Right lobe of liver (tissue), 6 donors: ENCODE results near the gene ABHD2. TPM values are rescaled to one million over a fixed set of nuclear protein-coding genes. Genes with fewer than 3 reads are reported as not detected.
A peak's percentile ranks its signal among the peaks of the same experiment; 100 is the strongest.

Experiments
- ATAC-seq, 4 donors: fragments of 200-7000 bp; cut with Tn5 transposase; one replicate each; pipeline ENCODE4 v1.9.1; 2020; ENCODE audit warnings: mild to moderate bottlenecking in 4 of 4, moderate library complexity in 4 of 4
- DNase-seq, 3 donors: peaks; one replicate each; pipeline ENCODE4 v3.0.0-alpha.2; 2020
- H3K27ac ChIP-seq, 3 donors: fragments of 200-600 bp; one replicate each; pipeline ENCODE4 v1.8.0; 2022
- H3K27me3 ChIP-seq, 2 donors: fragments of 200-600 bp; one replicate each; pipeline ENCODE4 v1.8.0; 2022
- H3K36me3 ChIP-seq, 4 donors: fragments of 200-600 bp; sonication (generic) in 1 of 4; one replicate each; pipeline versions ENCODE4 v1.5.1 to v1.8.0; 2017 to 2022; ENCODE audit warnings: control low read depth in 1 of 4
- H3K4me1 ChIP-seq, 4 donors: fragments of 200-600 bp; sonication (generic) in 1 of 4; one replicate each; pipeline versions ENCODE4 v1.5.1 to v1.8.0; 2017 to 2022; ENCODE audit warnings: control low read depth in 1 of 4
- H3K4me3 ChIP-seq, 3 donors: fragments of 200-600 bp; one replicate each; pipeline ENCODE4 v1.8.0; 2022
- H3K9me3 ChIP-seq, 4 donors: fragments of 200-600 bp; sonication (generic) in 1 of 4; one replicate each; pipeline versions ENCODE4 v1.5.1 to v1.8.0; 2017 to 2022; ENCODE audit warnings: control low read depth in 1 of 4
- CTCF ChIP-seq, 4 donors: fragments of 200-600 bp in 3 of 4; fragments of 450-650 bp in 1 of 4; IDR thresholded peaks; one replicate each; pipeline versions ENCODE4 v1.5.1 to v1.8.0; 2016 to 2022; ENCODE audit warnings: antibody characterized with exemption in 4 of 4, mild to moderate bottlenecking in 2 of 4
- POLR2A ChIP-seq: fragments of 450-650 bp; IDR thresholded peaks from one replicate; pipeline ENCODE4 v1.6.1; 2017; ENCODE audit warnings: antibody characterized with exemption, mild to moderate bottlenecking
- WGBS: methylation state at CpG from one replicate; pipeline ENCODE4 v1.1.6; 2018; ENCODE audit warnings: low coverage, low lambda C conversion rate; ENCODE audit not compliant: insufficient coverage; ENCODE audit errors: missing lambda C conversion rate; 5-methylcytosine and 5-hydroxymethylcytosine counted together
- intact Hi-C, 2 donors: fragments of 100-400 bp; cut with DNase I; formaldehyde crosslinking; loops; one replicate each; pipeline versions ENCODE4 v1.11.2 to v1.14.1; 2022
- total RNA-seq, 6 experiments: library from RNA; depleted of rRNA in 2 of 6; stranded (reverse); fragments of >200 nt in 2 of 6; fragmentation: NEBNext Ultra II Directional in 3 of 6; extraction: Animal tissue kit (Norgen Biotek cat#: 25700) in 3 of 6; gene quantifications; one replicate each; pipeline versions ENCODE4 v1.1.0 to v1.2.4, GENCODE V29; 2016 to 2023
- donor health status: DM: no; HTN: yes; CAD: no.
- donor health status: DM: no; HTN: no; CAD: no.
- donor health status: DM: no; HTN: no; CAD: no.
- donor health status: DM: no; HTN: yes; CAD: no.
- donor health status: DM: no; HTN: yes; CAD: no.

The ABHD2 gene
- total RNA-seq, 6 experiments from 2014 or later = 136 to 392 (median 315) TPM

GRCh38 chr15:89208256-89208655 lies 120.0 kb downstream of the ABHD2 start:
- H3K9me3 ChIP-seq = no peaks in the 10 kb centered on the region
- intact Hi-C loops = loop anchor here in 1 of 2 donors (5.0 kb wide), 1 partner anchor 89 kb away; no protein-coding TSS in a partner anchor
- no peak overlapping the region for H3K27ac ChIP-seq
- DNase-seq (no peak), ATAC-seq (no peak)
- H3K4me1 ChIP-seq = peaks cover 0 to 4% (median 0%) of the 10 kb centered on the region in 4 donors
- no peaks in the 10 kb centered on the region for H3K36me3 ChIP-seq
- no peak overlapping the region for H3K4me3 ChIP-seq
- TF ChIP-seq CTCF (IDR thresholded peaks at IDR 0.05) (no peak), POLR2A (no peak)
- no peaks in the 10 kb centered on the region for H3K27me3 ChIP-seq

- H3K27me3 ChIP-seq = no peaks in the 10 kb centered on the region
- H3K4me3 ChIP-seq = no peak overlapping the region
- no peak for DNase-seq
- intact Hi-C loops = loop anchor here in 1 of 2 donors (5.0 kb wide), 1 partner anchor 88 kb away; no protein-coding TSS in a partner anchor
- H3K27ac ChIP-seq = no peak overlapping the region
- H3K4me1 ChIP-seq = peaks cover 0 to 4% (median 0%) of the 10 kb centered on the region in 4 donors
- H3K9me3 ChIP-seq = no peaks in the 10 kb centered on the region
- 100% methylated on average over 1 of the region's 1 CpG for WGBS
- H3K36me3 ChIP-seq = no peaks in the 10 kb centered on the region
- no peak for ATAC-seq
- no peak for TF ChIP-seq POLR2A
Measured at GRCh38 chr15:89209057-89209456, 120.8 kb downstream of the ABHD2 start.

- no peak for DNase-seq
- 70% methylated on average over 2 of the region's 5 CpGs for WGBS
- Histone ChIP-seq H3K4me1 (peaks cover 0 to 4% (median 0%) of the 10 kb centered on the region in 4 donors), H3K4me3 (no peak overlapping the region), H3K36me3 (no peaks in the 10 kb centered on the region), H3K27ac (no peak overlapping the region), H3K9me3 (no peaks in the 10 kb centered on the region), H3K27me3 (no peaks in the 10 kb centered on the region)
- intact Hi-C loops = no loop called here
- TF ChIP-seq CTCF (IDR thresholded peaks at IDR 0.05) (no peak), POLR2A (no peak)
- ATAC-seq = no peak
Measured at GRCh38 chr15:89211678-89212170, 123.5 kb downstream of the ABHD2 start.

- H3K9me3 ChIP-seq = no peaks in the 10 kb centered on the region
- WGBS = 71% methylated on average over 2 of the region's 2 CpGs
- no peak overlapping the region for H3K4me3 ChIP-seq
- H3K4me1 ChIP-seq = no peaks in the 10 kb centered on the region
- TF ChIP-seq POLR2A = no peak
- TF ChIP-seq CTCF (IDR thresholded peaks at IDR 0.05) = no peak
- no peak for DNase-seq
- H3K27me3 ChIP-seq = no peaks in the 10 kb centered on the region
- no peak overlapping the region for H3K27ac ChIP-seq
- intact Hi-C loops = no loop called here
- H3K36me3 ChIP-seq = no peaks in the 10 kb centered on the region
- ATAC-seq = no peak
Measured at GRCh38 chr15:89215627-89216026, 127.4 kb downstream of the ABHD2 start.

GRCh38 chr15:89217031-89217430 lies 128.8 kb downstream of the ABHD2 start:
- Histone ChIP-seq H3K9me3 (no peaks in the 10 kb centered on the region), H3K27ac (no peak overlapping the region), H3K27me3 (no peaks in the 10 kb centered on the region), H3K4me1 (no peaks in the 10 kb centered on the region), H3K36me3 (no peaks in the 10 kb centered on the region), H3K4me3 (no peak overlapping the region)
- WGBS = 81% methylated on average over 9 of the region's 20 CpGs
- ATAC-seq (no peak), DNase-seq (peak in 1 of 3 donors; percentile 28)
- TF ChIP-seq CTCF (IDR thresholded peaks at IDR 0.05) = no peak
- TF ChIP-seq POLR2A = no peak
- intact Hi-C loops = no loop called here
